AG08395 (cell line): ENCODE data around the gene ANKRD12.
"Not testable (repeated sequence)": the region's sequence is repeated elsewhere in the genome, so short reads cannot be mapped to it uniquely, and the experiment has no call there.

Experiments
- DNase-seq: peaks from one replicate; pipeline ENCODE4 v3.0.0; 2012; ENCODE audit warnings: mixed read lengths, low spot score

The ANKRD12 gene

GRCh38 chr18:9146224-9146623, 9.6 kb downstream of the ANKRD12 start:
- no peak for DNase-seq

- peak; percentile 70 for DNase-seq
Measured at GRCh38 chr18:9147440-9148202, 11.0 kb downstream of the ANKRD12 start.

- no peak for DNase-seq
Measured at GRCh38 chr18:9148203-9148552, 11.6 kb downstream of the ANKRD12 start.

GRCh38 chr18:9150121-9150520, 13.5 kb downstream of the ANKRD12 start:
- no peak for DNase-seq

GRCh38 chr18:9153256-9153655, 16.7 kb downstream of the ANKRD12 start:
- no peak for DNase-seq

- no peak for DNase-seq
Measured at GRCh38 chr18:9156604-9157249, 20.1 kb downstream of the ANKRD12 start.

GRCh38 chr18:9157806-9158205, 21.2 kb downstream of the ANKRD12 start:
- no peak for DNase-seq

GRCh38 chr18:9160014-9160413, 23.4 kb downstream of the ANKRD12 start:
- DNase-seq = no peak

GRCh38 chr18:9162663-9163062, 26.1 kb downstream of the ANKRD12 start:
- DNase-seq = not testable (repeated sequence)

- DNase-seq = not testable (repeated sequence)
Measured at GRCh38 chr18:9164149-9164548, 27.6 kb downstream of the ANKRD12 start.

- not testable (repeated sequence) for DNase-seq
Measured at GRCh38 chr18:9165883-9166282, 29.3 kb downstream of the ANKRD12 start.

- not testable (repeated sequence) for DNase-seq
Measured at GRCh38 chr18:9169515-9169914, 32.9 kb downstream of the ANKRD12 start.

GRCh38 chr18:9171919-9172318, 35.3 kb downstream of the ANKRD12 start:
- DNase-seq = not testable (repeated sequence)

GRCh38 chr18:9172506-9173127, 36.0 kb downstream of the ANKRD12 start:
- no peak for DNase-seq

- DNase-seq = no peak
Measured at GRCh38 chr18:9173770-9174233, 37.2 kb downstream of the ANKRD12 start.

GRCh38 chr18:9174302-9174701, 37.7 kb downstream of the ANKRD12 start:
- DNase-seq = no peak

GRCh38 chr18:9175115-9175514, 38.5 kb downstream of the ANKRD12 start:
- DNase-seq = no peak

GRCh38 chr18:9177031-9177430, 40.5 kb downstream of the ANKRD12 start:
- DNase-seq = no peak

GRCh38 chr18:9177466-9177865, 40.9 kb downstream of the ANKRD12 start:
- DNase-seq = no peak

GRCh38 chr18:9178557-9178956, 42.0 kb downstream of the ANKRD12 start:
- DNase-seq = no peak

GRCh38 chr18:9181275-9181674, 44.7 kb downstream of the ANKRD12 start:
- DNase-seq = no peak

GRCh38 chr18:9182852-9183399, 46.3 kb downstream of the ANKRD12 start:
- DNase-seq = no peak
